Measurements from ENCODE around the gene SMARCD2. TPM values are rescaled to one million over a fixed set of nuclear protein-coding genes. Genes with fewer than 3 reads are reported as not detected.
A peak's percentile ranks its signal among the peaks of the same experiment; 100 is the strongest.

The SMARCD2 gene
- total RNA-seq, 2 experiments from 2014 or later = 100.0 to 101 TPM

DNA sequence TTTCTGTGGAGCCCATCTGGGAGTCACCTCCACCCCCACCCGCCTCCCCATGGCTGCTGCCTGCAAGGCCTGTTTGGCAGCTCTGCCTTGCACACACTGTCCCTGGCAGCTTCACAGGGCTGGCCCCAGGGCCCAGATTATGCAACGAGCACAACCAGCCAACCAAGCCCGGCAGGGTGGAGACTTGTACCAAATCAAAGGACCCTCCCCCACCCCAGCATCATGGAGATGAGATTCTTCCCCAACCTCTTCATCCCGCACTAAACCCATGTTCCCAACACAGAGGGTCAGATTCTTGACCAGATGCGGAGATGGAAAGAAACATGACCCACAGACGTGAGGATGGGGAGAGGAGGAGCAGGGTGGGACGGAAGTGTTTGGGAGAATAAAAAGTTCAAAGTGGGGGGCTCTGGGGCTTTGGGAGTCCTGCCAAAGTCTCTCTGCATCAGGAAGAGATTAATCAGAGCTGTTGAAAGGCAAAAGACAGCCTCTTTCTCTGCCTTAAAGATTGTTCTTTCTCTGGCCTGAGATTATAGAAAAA, 3.8 kb downstream of the SMARCD2 start:
- H3K27ac Mint-ChIP-seq = peak overlapping the region; percentile 72
- DNase-seq (no peak), ATAC-seq (no peak)
- intact Hi-C loops (cut with DNase I, micrococcal nuclease) = loop anchor here in 1 of 2 experiments (10.0 kb wide), 1 partner anchor 284 kb away; the partner anchor contains the start of gene DCAF7
- H3K4me3 Mint-ChIP-seq = peak overlapping the region; percentile 47
- peaks cover 33% of the 10 kb centered on the region for H3K4me1 Mint-ChIP-seq
- ChIA-PET CTCF (interaction anchor here (1.3 to 2.2 kb wide), 5 partner anchors 11 to 93 kb away, joined by 3 to 6 read pairs (median 5); partner anchors contain the start of gene DDX42), POLR2A (interaction anchor here (0.6 to 0.7 kb wide), 2 partner anchors 10 to 11 kb away, joined by 3 to 4 read pairs; no protein-coding TSS in a partner anchor)
- peaks cover 36% of the 10 kb centered on the region for H3K36me3 Mint-ChIP-seq (ENCODE audit: low read depth)
- H3K9me3 Mint-ChIP-seq (ENCODE audit: low read depth) = no peaks in the 10 kb centered on the region
- no peaks in the 10 kb centered on the region for H3K27me3 Mint-ChIP-seq

DNA sequence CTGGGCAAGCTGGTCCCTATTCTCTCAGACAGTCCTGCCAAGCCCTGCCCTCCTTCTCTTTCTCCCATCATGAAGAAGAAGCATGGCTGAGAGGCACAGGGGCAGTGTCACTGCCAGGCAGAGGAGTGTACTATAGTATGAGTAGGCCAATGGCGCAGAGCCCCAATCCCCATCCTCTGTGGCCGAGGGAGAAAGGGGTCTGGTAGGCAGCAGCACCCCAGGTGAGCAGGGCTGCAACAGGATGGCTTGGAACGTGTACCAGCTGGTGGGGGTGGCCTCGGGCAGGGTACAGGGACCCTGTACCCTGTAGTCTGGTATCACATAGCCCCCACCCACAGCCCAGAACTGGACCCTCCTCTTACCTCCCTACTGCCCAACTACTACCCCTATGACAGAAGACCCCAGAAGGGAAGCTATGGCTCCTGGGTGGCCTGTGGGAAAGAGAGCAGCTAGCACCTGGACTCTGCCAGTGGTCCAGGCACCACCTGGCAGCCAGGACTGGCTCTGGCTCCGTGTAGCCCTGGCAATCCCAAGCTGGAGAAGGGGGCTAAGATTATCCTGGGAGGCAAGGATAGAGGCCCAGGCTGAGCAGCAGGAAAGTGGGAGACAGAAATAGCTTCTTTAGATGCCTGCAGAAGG, 4.4 kb downstream of the SMARCD2 start:
- H3K27ac Mint-ChIP-seq = no peak overlapping the region
- peaks cover 31% of the 10 kb centered on the region for H3K4me1 Mint-ChIP-seq
- no peak overlapping the region for H3K4me3 Mint-ChIP-seq
- intact Hi-C loops (cut with DNase I, micrococcal nuclease) = loop anchor here in 1 of 2 experiments (10.0 kb wide), 1 partner anchor 283 kb away; the partner anchor contains the start of gene DCAF7
- no peak for DNase-seq
- POLR2A ChIA-PET = no interaction called here
- CTCF ChIA-PET = interaction anchor here (1.3 to 1.9 kb wide), 4 partner anchors 10 to 92 kb away, joined by 3 to 6 read pairs (median 4); partner anchors contain the start of gene DDX42
- H3K36me3 Mint-ChIP-seq (ENCODE audit: low read depth) = peaks cover 41% of the 10 kb centered on the region
- no peak for ATAC-seq
- H3K27me3 Mint-ChIP-seq = no peaks in the 10 kb centered on the region
- H3K9me3 Mint-ChIP-seq (ENCODE audit: low read depth) = no peaks in the 10 kb centered on the region

DNA sequence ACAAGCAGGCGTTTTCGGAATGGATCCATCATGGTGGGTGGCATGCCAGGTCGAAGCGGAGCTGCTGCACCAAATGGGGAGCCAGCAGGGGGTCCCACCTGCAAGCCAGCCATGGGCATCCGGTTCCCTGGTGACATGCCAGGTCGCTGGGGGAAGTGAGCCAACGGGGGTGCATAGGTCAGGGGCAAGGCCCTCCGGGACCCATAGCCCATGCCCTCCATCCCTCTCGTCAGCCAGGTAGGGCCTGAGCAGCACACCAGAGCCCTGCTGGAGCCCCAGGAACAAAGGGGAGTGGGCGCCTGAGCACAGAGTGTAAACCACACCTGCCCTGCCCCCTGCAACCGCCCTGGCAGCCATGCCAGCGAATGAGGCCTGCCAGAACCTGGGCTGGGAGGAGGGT, 5.0 kb downstream of the SMARCD2 start:
- Mint-ChIP-seq H3K36me3 (ENCODE audit: low read depth) (peaks cover 46% of the 10 kb centered on the region), H3K9me3 (ENCODE audit: low read depth) (no peaks in the 10 kb centered on the region), H3K4me3 (no peak overlapping the region), H3K4me1 (peaks cover 31% of the 10 kb centered on the region), H3K27ac (no peak overlapping the region), H3K27me3 (no peaks in the 10 kb centered on the region)
- ChIA-PET CTCF (interaction anchor here (1.4 kb wide), 1 partner anchor 92 kb away, joined by 3 read pairs; no protein-coding TSS in a partner anchor), POLR2A (no interaction called here)
- DNase-seq = no peak
- intact Hi-C loops (cut with DNase I, micrococcal nuclease) = loop anchor here in 1 of 2 experiments (10.0 kb wide), 1 partner anchor 283 kb away; the partner anchor contains the start of gene DCAF7
- ATAC-seq = no peak

DNA sequence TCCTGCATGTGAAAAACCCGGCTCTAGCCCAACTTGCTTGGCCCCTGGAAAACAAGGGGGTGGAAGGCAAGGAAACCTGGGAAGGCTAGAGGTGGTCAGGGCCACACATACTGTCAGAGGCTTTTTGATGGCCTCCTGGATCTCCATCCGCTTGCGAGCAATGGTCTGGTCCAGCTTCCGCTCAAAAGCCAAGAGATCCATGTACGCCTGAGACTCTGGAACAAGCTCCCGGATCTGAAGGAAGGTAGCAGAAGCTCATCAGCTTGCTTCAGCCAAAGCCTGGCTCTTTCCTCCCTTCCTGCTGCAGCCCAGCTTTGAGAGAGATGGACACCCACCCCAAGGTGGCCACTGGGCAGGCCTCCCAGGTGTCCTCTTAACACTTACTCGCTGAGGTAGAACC, 5.7 kb downstream of the SMARCD2 start:
- ATAC-seq = no peak
- Mint-ChIP-seq H3K27ac (peak overlapping the region; percentile 19), H3K4me3 (no peak overlapping the region), H3K4me1 (peaks cover 31% of the 10 kb centered on the region), H3K36me3 (ENCODE audit: low read depth) (peaks cover 49% of the 10 kb centered on the region), H3K27me3 (no peaks in the 10 kb centered on the region), H3K9me3 (ENCODE audit: low read depth) (no peaks in the 10 kb centered on the region)
- DNase-seq = no peak
- intact Hi-C loops (cut with DNase I, micrococcal nuclease) = loop anchor here in 1 of 2 experiments (10.0 kb wide), 1 partner anchor 282 kb away; the partner anchor contains the start of gene DCAF7
- ChIA-PET POLR2A (interaction anchor here (1.2 kb wide), 1 partner anchor 10 kb away, joined by 3 read pairs; the partner anchor contains the start of gene PSMC5), CTCF (no interaction called here)

DNA sequence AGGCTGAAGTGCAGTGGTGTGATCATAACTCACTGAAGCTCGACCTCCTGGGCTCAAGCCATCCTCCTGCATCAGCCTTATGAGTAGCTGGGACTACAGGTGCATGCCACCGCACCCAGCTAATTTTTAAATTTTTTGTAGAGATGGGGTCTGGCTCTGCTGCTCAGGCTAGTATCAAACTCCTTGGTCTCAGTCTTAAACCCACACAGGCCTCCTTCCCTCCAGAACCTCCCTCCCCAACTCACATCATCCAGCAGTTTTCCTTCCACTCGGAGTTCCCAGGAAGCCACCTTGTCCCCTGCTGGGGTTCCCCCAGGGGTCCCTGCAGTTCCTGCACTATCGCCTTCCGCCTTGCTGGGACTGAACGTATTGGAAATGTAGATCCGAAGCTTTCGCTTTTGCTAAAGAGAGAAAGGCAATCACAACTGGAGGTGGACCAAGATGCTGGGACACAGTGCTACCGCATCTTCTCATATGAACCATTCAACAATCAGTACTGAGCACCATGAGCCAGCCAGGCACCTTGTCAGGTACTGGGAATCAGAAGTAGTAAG, 7.2 kb downstream of the SMARCD2 start:
- DNase-seq = no peak
- H3K36me3 Mint-ChIP-seq (ENCODE audit: low read depth) = peaks cover 56% of the 10 kb centered on the region
- CTCF ChIA-PET = interaction anchor here (0.6 to 2.1 kb wide), 6 partner anchors 25 to 874 kb away, joined by 3 to 8 read pairs (median 4); no protein-coding TSS in a partner anchor
- peak overlapping the region; percentile 79 for H3K27ac Mint-ChIP-seq
- intact Hi-C loops (cut with DNase I, micrococcal nuclease) = loop anchor here in 1 of 2 experiments (10.0 kb wide), 1 partner anchor 280 kb away; the partner anchor contains the start of gene DCAF7
- no peaks in the 10 kb centered on the region for H3K27me3 Mint-ChIP-seq
- H3K9me3 Mint-ChIP-seq (ENCODE audit: low read depth) = no peaks in the 10 kb centered on the region
- no peak for ATAC-seq
- peaks cover 36% of the 10 kb centered on the region for H3K4me1 Mint-ChIP-seq
- H3K4me3 Mint-ChIP-seq = no peak overlapping the region
- POLR2A ChIA-PET = interaction anchor here (0.6 kb wide), 2 partner anchors 101 to 279 kb away, joined by 3 read pairs; no protein-coding TSS in a partner anchor

DNA sequence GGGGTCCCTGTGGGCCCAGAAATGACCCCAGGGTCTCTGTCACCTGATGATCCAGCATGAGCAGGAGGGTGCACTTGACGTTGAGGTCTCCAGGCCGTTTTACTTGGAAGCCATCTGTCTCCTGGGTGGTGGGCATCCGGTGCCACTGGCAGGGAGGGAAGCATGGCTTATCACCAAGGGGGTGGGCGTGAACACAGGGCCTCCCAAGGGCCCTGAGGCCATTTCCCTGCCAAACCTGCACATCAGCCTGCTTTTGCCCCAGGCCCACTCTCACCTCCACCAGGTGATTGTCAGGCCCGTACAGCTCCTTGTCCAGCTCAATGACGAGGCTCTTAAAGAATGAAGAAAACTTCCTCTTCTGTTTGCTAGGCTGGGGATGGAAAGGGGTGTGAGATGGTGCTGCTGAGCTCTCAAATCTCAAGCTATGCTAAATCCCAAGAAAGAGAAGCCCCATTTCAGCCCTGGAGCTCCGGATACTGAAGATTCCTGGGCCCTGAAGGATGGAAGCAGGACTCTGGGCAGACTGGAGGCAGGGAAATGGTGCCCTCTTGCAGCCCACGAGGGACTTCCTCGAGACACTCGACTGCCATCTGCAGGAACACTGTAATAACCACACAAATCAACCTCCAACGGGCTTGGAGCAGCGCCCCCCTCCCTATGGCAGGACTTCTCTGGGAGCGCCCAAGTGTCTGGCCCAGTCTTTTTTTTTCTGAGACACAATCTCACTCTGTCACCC, 7.9 kb downstream of the SMARCD2 start:
- DNase-seq (peak; percentile 77), ATAC-seq (peak; percentile 89)
- peaks cover 63% of the 10 kb centered on the region for H3K36me3 Mint-ChIP-seq (ENCODE audit: low read depth)
- peaks cover 42% of the 10 kb centered on the region for H3K4me1 Mint-ChIP-seq
- no peaks in the 10 kb centered on the region for H3K27me3 Mint-ChIP-seq
- ChIA-PET CTCF (interaction anchor here (0.6 to 2.1 kb wide), 14 partner anchors 10 to 875 kb away, joined by 3 to 8 read pairs (median 3); no protein-coding TSS in a partner anchor), POLR2A (interaction anchor here (0.5 to 0.6 kb wide), 2 partner anchors 188 to 280 kb away, joined by 3 to 4 read pairs; no protein-coding TSS in a partner anchor)
- H3K27ac Mint-ChIP-seq = peak overlapping the region; percentile 75
- H3K9me3 Mint-ChIP-seq (ENCODE audit: low read depth) = no peaks in the 10 kb centered on the region
- intact Hi-C loops (cut with DNase I, micrococcal nuclease) = loop anchor here in 1 of 2 experiments (10.0 kb wide), 1 partner anchor 280 kb away; the partner anchor contains the start of gene DCAF7
- no peak overlapping the region for H3K4me3 Mint-ChIP-seq

DNA sequence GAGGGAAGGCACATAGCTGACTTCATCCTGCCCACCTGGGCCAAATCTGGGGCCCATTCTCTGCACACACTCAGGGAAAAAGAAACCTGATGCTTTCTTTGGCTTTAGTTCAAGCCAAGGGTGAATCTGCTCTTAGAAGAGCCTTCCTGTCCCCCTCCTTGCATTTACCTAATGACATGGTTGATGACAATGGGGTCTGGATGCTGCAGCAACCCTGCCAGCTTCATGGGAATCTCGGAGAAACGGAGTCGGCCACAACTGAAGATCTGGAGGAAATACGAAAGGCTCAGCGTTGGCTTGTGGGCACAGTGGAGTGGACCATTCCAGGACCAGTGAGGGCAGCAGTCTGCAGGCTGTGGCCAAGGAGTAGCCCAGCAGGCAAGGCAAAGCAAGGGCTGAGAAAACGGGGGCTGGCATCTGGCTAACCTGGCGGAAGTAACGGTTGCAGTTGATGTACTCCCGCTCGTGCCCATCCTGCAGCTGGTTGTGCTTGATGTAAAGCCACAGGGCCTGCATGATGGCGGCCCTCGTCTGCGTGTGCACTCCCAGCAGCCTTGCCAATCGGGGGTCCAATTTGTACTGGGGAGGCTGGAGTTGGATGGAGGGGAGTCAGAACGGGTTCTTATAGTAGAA, 8.6 kb downstream of the SMARCD2 start:
- peaks cover 42% of the 10 kb centered on the region for H3K4me1 Mint-ChIP-seq
- no peaks in the 10 kb centered on the region for H3K9me3 Mint-ChIP-seq (ENCODE audit: low read depth)
- ATAC-seq (no peak), DNase-seq (no peak)
- no peaks in the 10 kb centered on the region for H3K27me3 Mint-ChIP-seq
- ChIA-PET CTCF (interaction anchor here (0.6 to 2.1 kb wide), 12 partner anchors 8 to 408 kb away, joined by 3 to 8 read pairs (median 3); partner anchors contain the start of gene SMARCD2), POLR2A (interaction anchor here (0.6 to 1.3 kb wide), 2 partner anchors 10 to 60 kb away, joined by 5 read pairs; partner anchors contain the start of gene CCDC47)
- intact Hi-C loops (cut with DNase I, micrococcal nuclease) = loop anchor here in 1 of 2 experiments (10.0 kb wide), 1 partner anchor 279 kb away; the partner anchor contains the start of gene DCAF7
- H3K4me3 Mint-ChIP-seq = no peak overlapping the region
- H3K27ac Mint-ChIP-seq = peak overlapping the region; percentile 40
- H3K36me3 Mint-ChIP-seq (ENCODE audit: low read depth) = peaks cover 69% of the 10 kb centered on the region

DNA sequence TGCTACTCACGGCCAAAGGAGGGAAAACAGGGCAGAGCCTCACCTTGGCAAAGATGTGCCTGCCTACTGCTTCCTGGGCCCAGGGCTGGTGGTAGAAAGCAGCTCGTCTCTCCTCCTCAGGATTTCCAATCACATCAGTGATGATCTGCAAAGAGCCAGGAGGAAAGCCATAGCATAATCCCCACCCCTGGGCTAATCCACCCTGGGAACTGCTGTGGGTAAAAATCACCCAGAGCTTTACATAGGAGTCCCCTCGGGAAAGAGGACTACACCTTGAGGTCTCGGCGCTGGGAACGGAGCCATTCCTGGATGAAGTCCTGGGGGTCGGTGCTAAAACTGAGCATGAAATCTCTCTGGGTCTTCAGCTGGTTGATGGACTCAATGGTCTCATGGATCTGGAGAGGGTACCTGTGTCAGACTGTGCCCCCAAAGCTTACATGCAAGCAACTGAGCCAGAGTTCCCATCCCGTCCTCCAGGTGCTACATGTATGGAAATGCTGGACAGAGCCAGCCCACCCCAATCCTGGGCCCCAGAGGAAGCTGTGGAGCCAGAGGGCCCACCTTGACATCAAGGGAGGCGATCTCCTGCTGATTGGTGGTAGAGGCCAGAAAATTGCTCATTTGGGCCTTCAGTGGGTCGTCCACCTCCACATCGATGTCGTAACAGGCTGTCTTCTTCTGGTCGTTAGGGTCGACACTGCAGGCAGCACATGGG, 9.3 kb downstream of the SMARCD2 start:
- Mint-ChIP-seq H3K4me1 (peaks cover 45% of the 10 kb centered on the region), H3K4me3 (no peak overlapping the region), H3K27ac (no peak overlapping the region), H3K36me3 (ENCODE audit: low read depth) (peaks cover 74% of the 10 kb centered on the region), H3K9me3 (ENCODE audit: low read depth) (no peaks in the 10 kb centered on the region), H3K27me3 (no peaks in the 10 kb centered on the region)
- DNase-seq (no peak), ATAC-seq (no peak)
- POLR2A ChIA-PET = interaction anchor here (0.6 to 1.3 kb wide), 2 partner anchors 11 to 60 kb away, joined by 5 read pairs; partner anchors contain the start of gene CCDC47
- CTCF ChIA-PET = interaction anchor here (0.7 to 1.8 kb wide), 8 partner anchors 9 to 408 kb away, joined by 3 to 6 read pairs (median 3); partner anchors contain the start of genes SMARCD2 and STRADA
- intact Hi-C loops (cut with DNase I, micrococcal nuclease) = loop anchor here in 1 of 2 experiments (10.0 kb wide), 1 partner anchor 278 kb away; the partner anchor contains the start of gene DCAF7

DNA sequence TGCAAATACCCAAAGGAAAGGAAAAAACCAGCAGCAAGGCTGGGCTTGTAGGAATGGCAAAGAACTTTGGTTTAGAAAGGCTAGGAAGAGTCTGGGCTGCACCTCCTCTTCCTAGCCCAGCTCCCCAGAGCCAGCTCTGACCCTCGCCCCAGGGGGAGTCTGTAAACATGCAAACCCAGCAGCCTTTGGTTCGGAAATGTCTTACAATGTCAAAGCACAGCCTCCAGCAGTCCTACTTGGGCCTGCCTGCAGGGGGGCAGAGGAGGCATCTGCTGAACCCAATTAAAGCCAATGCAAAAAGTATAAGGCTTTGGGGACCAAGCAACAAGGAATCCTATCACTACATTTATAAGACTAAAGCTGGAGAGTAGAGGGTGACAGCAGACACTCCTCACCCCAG, 10.0 kb downstream of the SMARCD2 start:
- peaks cover 48% of the 10 kb centered on the region for H3K4me1 Mint-ChIP-seq

More for the DNA sequence above, 10.0 kb downstream of the SMARCD2 start:
- Mint-ChIP-seq H3K9me3 (ENCODE audit: low read depth) (no peaks in the 10 kb centered on the region), H3K27ac (peak overlapping the region; percentile 0), H3K4me3 (no peak overlapping the region), H3K36me3 (ENCODE audit: low read depth) (peaks cover 77% of the 10 kb centered on the region), H3K27me3 (no peaks in the 10 kb centered on the region)
- CTCF ChIA-PET = interaction anchor here (0.7 to 1.7 kb wide), 4 partner anchors 10 to 407 kb away, joined by 3 read pairs; partner anchors contain the start of gene STRADA
- intact Hi-C loops (cut with DNase I, micrococcal nuclease) = loop anchor here in 1 of 2 experiments (10.0 kb wide), 1 partner anchor 278 kb away; the partner anchor contains the start of gene DCAF7
- DNase-seq (no peak), ATAC-seq (no peak)
- POLR2A ChIA-PET = interaction anchor here (1.3 to 1.9 kb wide), 3 partner anchors 8 to 59 kb away, joined by 4 to 6 read pairs (median 5); partner anchors contain the start of gene CCDC47

Measured in activated CD4-positive, alpha-beta T cell treated with anti-CD3 and anti-CD28 coated beads for 36 hours (primary cell).